Neural progenitor cell (in vitro differentiated cells): ENCODE data around the gene POLR1F. TPM values are rescaled to one million over a fixed set of nuclear protein-coding genes. Genes with fewer than 3 reads are reported as not detected.

Experiments used
- DNase-seq: peaks from one replicate; pipeline ENCODE4 v3.0.0-alpha.2; 2016; ENCODE audit warnings: low spot score
- H2AFZ ChIP-seq: fragments of 200-600 bp; sonication (generic); replicated peaks from 2 replicates; pipeline ENCODE4 v1.6.1; 2016; ENCODE audit warnings: antibody characterized with exemption
- H3F3A ChIP-seq: fragments of 200-600 bp; sonication (generic); 2 replicates; pipeline ENCODE4 v1.6.1; 2016; ENCODE audit warnings: antibody characterized with exemption, low read depth
- H3K27ac ChIP-seq: fragments of 200-600 bp; sonication (generic); 2 replicates; pipeline ENCODE4 v1.5.1; 2016; ENCODE audit warnings: mild to moderate bottlenecking
- H3K27me3 ChIP-seq: fragments of 200-600 bp; sonication (generic); 2 replicates; pipeline ENCODE4 v1.6.1; 2016; ENCODE audit warnings: mild to moderate bottlenecking, moderate library complexity
- H3K36me3 ChIP-seq: fragments of 200-600 bp; sonication (generic); 2 replicates; pipeline ENCODE4 v1.5.1; 2016
- H3K4me1 ChIP-seq: fragments of 200-600 bp; sonication (generic); 2 replicates; pipeline ENCODE4 v1.6.1; 2016; ENCODE audit warnings: mixed run types
- H3K4me2 ChIP-seq: fragments of 200-600 bp; sonication (generic); 2 replicates; pipeline ENCODE4 v1.6.1; 2016
- H3K4me3 ChIP-seq: fragments of 200-600 bp; sonication (generic); 2 replicates; pipeline ENCODE4 v1.5.1; 2016
- H3K79me2 ChIP-seq: fragments of 200-600 bp; sonication (generic); 2 replicates; pipeline ENCODE4 v1.6.1; 2016; ENCODE audit warnings: low read depth
- H3K9ac ChIP-seq: fragments of 200-600 bp; sonication (generic); 2 replicates; pipeline ENCODE4 v1.6.1; 2016
- H3K9me3 ChIP-seq: fragments of 200-600 bp; sonication (generic); 2 replicates; pipeline ENCODE4 v1.5.1; 2016; ENCODE audit warnings: low read depth
- H4K20me1 ChIP-seq: fragments of 200-600 bp; sonication (generic); 2 replicates; pipeline ENCODE4 v1.6.1; 2016; ENCODE audit warnings: low read depth
- H3K27ac Mint-ChIP-seq: 3 replicates; pipeline ENCODE4 v1.8.0; 2021; ENCODE audit warnings: mixed read lengths
- H3K27me3 Mint-ChIP-seq: 2 replicates; pipeline ENCODE4 v1.8.0; 2022; ENCODE audit warnings: low read depth, mild to moderate bottlenecking, inconsistent platforms, moderate library complexity, mixed read lengths; ENCODE audit not compliant: insufficient read depth
- H3K36me3 Mint-ChIP-seq: 3 replicates; pipeline ENCODE4 v1.8.0; 2021; ENCODE audit warnings: mixed read lengths
- H3K4me1 Mint-ChIP-seq: 3 replicates; pipeline ENCODE4 v1.8.0; 2021; ENCODE audit warnings: mixed read lengths
- H3K4me3 Mint-ChIP-seq: 3 replicates; pipeline ENCODE4 v1.8.0; 2021; ENCODE audit warnings: mild to moderate bottlenecking, moderate library complexity, mixed read lengths
- H3K9me3 Mint-ChIP-seq: 3 replicates; pipeline ENCODE4 v1.8.0; 2020; ENCODE audit warnings: mixed read lengths
- CTCF ChIP-seq: fragments of 200-600 bp; sonication (generic); IDR thresholded peaks from 2 replicates; pipeline ENCODE4 v1.5.1; 2017; ENCODE audit warnings: antibody characterized with exemption, mild to moderate bottlenecking
- EZH2 ChIP-seq: fragments of 200-600 bp; sonication (generic); IDR thresholded peaks from 2 replicates; pipeline ENCODE4 v1.6.1; 2017; ENCODE audit warnings: antibody characterized with exemption, mild to moderate bottlenecking, moderate library complexity
- EZH2phosphoT487 ChIP-seq: fragments of 200-600 bp; sonication (generic); IDR thresholded peaks from 2 replicates; pipeline ENCODE4 v1.6.1; 2017; ENCODE audit warnings: antibody characterized with exemption
- total RNA-seq: library from RNA; depleted of rRNA; stranded (reverse); fragments of >200 nt; gene quantifications from 2 replicates; pipeline ENCODE4 v1.2.3, GENCODE V29; 2015; ENCODE audit warnings: low replicate concordance

Gene POLR1F
- 15.5 and 29.7 TPM in 2 replicates for total RNA-seq

- Histone ChIP-seq H3K4me2 (peak within 1 kb of the TSS; percentile 93), H3K4me1 (peaks cover 16% of the 10 kb centered on the region), H3F3A (no peaks in the 10 kb centered on the region), H3K27ac (peak within 1 kb of the TSS; percentile 47), H3K27me3 (peaks cover 34% of the 10 kb centered on the region), H2AFZ (peak within 1 kb of the TSS; percentile 93), H3K9ac (peak within 1 kb of the TSS; percentile 85), H3K79me2 (peaks cover 50% of the 10 kb centered on the region), H3K4me3 (peak within 1 kb of the TSS; percentile 92), H4K20me1 (peaks cover 4% of the 10 kb centered on the region), H3K9me3 (no peaks in the 10 kb centered on the region), H3K36me3 (no peaks in the 10 kb centered on the region)
- Mint-ChIP-seq H3K27me3 (peaks cover 2% of the 10 kb centered on the region), H3K36me3 (no peaks in the 10 kb centered on the region), H3K4me1 (peaks cover 34% of the 10 kb centered on the region), H3K27ac (peak within 1 kb of the TSS; percentile 88), H3K9me3 (no peaks in the 10 kb centered on the region), H3K4me3 (peak within 1 kb of the TSS; percentile 99)
- DNase-seq = peak; percentile 97
- TF ChIP-seq CTCF = peak; percentile 87
- TF ChIP-seq EZH2phosphoT487 = peak; percentile 69
- TF ChIP-seq EZH2 = no peak
Observed at GRCh38 chr7:19708397-19709248, at the start of gene POLR1F. Gene POLR1F (minus strand): TSS chr7:19709037. CDS start chr7:19709016, 21 bp downstream.

- no peaks in the 10 kb centered on the region for H3K36me3 ChIP-seq
- H2AFZ ChIP-seq = no peak overlapping the region
- H3K4me2 ChIP-seq = no peak overlapping the region
- H3K27me3 ChIP-seq = no peaks in the 10 kb centered on the region
- Mint-ChIP-seq H3K27ac (no peak overlapping the region), H3K4me3 (no peak overlapping the region), H3K4me1 (no peaks in the 10 kb centered on the region), H3K36me3 (no peaks in the 10 kb centered on the region), H3K9me3 (no peaks in the 10 kb centered on the region), H3K27me3 (peaks cover 3% of the 10 kb centered on the region)
- no peaks in the 10 kb centered on the region for H3K4me1 ChIP-seq
- no peaks in the 10 kb centered on the region for H3F3A ChIP-seq
- H3K79me2 ChIP-seq = no peaks in the 10 kb centered on the region
- peak; percentile 88 for TF ChIP-seq CTCF
- no peak for TF ChIP-seq EZH2
- H4K20me1 ChIP-seq = no peaks in the 10 kb centered on the region
- H3K27ac ChIP-seq = no peak overlapping the region
- no peak overlapping the region for H3K9ac ChIP-seq
- no peaks in the 10 kb centered on the region for H3K9me3 ChIP-seq
- no peak overlapping the region for H3K4me3 ChIP-seq
- peak; percentile 15 for DNase-seq
Observed at GRCh38 chr7:19754521-19755116, 45.8 kb upstream of the POLR1F start.

GRCh38 chr7:19752020-19752419 is 43.2 kb upstream of the POLR1F start:
- Mint-ChIP-seq H3K27me3 (peaks cover 3% of the 10 kb centered on the region), H3K4me3 (no peak overlapping the region), H3K27ac (no peak overlapping the region), H3K4me1 (no peaks in the 10 kb centered on the region), H3K9me3 (no peaks in the 10 kb centered on the region), H3K36me3 (no peaks in the 10 kb centered on the region)
- Histone ChIP-seq H3K27me3 (no peaks in the 10 kb centered on the region), H3K4me3 (no peak overlapping the region), H3K4me1 (no peaks in the 10 kb centered on the region), H3K36me3 (no peaks in the 10 kb centered on the region), H3K27ac (no peak overlapping the region), H2AFZ (no peak overlapping the region), H3K9me3 (no peaks in the 10 kb centered on the region), H4K20me1 (no peaks in the 10 kb centered on the region), H3K4me2 (no peak overlapping the region), H3K9ac (no peak overlapping the region), H3K79me2 (no peaks in the 10 kb centered on the region), H3F3A (no peaks in the 10 kb centered on the region)
- TF ChIP-seq EZH2 (no peak), EZH2phosphoT487 (no peak), CTCF (no peak)
- no peak for DNase-seq
